Stimulated activated CD8-positive, alpha-beta memory T cell treated with anti-CD3 and anti-CD28 coated beads, Interleukin-2, amount 100 ng/mL, for 48 hours (primary cell): ENCODE measurements around the gene PTPRK.
"Not testable (repeated sequence)": the region's sequence is repeated elsewhere in the genome, so short reads cannot be mapped to it uniquely, and the experiment has no call there.

Source experiments
- DNase-seq, 2 donors: peaks; one replicate each; pipeline ENCODE4 v3.0.0-alpha.2; 2020; ENCODE audit warnings: low read depth in 2 of 2

Gene PTPRK

DNA sequence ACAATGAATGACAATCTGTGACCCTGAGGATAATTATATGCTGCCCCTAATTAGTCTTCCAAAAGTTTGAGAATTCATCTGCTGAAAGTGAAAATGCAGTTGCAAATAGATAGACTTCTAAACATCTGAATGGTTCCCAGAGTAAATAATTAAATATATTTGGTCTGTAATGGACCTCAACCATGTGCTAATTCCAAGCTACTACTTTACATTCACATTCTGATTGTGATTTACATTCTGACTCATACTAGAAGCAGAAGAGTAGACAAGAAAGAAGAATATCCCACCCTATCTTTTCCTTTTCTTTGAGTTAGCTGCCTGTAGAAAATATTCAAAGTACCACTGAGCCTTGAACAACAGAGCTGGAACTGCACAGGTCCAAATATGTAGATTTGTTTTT, 80.8 kb downstream of the PTPRK start:
- DNase-seq = no peak

GRCh38 chr6:128438393-128438792, 82.0 kb downstream of the PTPRK start:
- DNase-seq = no peak

- DNase-seq = no peak
These were observed 82.7 kb downstream of the PTPRK start for GRCh38 chr6:128437685-128438084.

DNA sequence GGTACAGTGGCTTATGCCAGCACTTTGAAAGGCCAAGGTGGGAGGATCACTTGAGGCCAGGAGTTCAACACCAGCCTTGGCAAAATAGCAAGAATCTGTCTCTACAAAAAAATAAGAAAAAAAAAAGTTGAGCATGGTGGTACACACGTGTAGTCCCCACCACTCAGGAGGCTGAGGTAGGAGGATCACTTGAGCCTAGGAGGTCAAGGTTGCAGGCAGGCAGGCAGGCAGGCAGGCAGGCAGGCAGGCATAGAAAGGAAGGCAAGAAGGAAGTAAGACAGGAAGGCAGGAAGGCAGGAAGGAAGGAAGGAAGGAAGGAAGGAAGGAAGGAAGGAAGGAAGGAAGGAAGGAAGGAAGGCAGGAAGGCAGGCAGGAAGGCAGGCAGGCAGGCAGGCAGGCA, 85.6 kb downstream of the PTPRK start:
- not testable (repeated sequence) for DNase-seq

- DNase-seq = no peak
These were observed 88.0 kb downstream of the PTPRK start for GRCh38 chr6:128432394-128432793.

DNA sequence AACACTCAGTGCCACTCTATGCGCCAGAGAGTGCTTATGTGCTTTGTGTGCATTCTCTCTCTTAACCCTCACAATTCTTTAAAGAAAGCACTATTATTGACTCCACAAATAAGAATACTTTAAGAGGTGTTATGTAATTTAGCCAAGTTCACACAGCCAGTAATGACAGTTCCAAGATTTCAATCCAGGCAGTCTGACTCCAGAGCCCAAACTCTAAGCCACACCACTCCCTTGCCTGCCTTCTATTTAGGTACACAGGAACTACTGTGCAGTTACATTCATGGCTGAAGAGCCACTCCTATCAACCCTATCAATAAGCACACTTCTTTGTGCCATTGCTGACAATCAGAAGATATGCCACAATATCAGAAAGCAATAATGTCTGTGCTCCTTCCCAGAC, 93.3 kb downstream of the PTPRK start:
- DNase-seq = no peak

DNA sequence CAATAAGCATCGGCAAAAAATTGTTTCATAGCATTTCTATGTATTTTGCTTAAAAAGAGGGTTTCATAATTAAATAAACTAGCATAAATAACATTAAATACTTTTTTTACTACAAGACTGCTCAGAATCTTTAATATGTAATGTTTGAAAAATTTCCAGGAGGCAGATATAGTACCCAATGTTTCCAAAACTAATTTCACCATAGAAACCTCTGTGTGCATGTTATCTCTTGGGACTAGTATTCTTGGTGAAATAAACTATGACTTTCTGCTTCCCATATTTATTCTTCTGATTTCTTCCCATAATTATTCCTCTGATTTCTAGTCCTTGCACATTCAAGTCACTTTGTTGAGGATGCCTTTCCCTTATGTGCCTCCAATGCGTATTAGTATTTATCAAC, 94.5 kb downstream of the PTPRK start:
- DNase-seq = no peak

DNA sequence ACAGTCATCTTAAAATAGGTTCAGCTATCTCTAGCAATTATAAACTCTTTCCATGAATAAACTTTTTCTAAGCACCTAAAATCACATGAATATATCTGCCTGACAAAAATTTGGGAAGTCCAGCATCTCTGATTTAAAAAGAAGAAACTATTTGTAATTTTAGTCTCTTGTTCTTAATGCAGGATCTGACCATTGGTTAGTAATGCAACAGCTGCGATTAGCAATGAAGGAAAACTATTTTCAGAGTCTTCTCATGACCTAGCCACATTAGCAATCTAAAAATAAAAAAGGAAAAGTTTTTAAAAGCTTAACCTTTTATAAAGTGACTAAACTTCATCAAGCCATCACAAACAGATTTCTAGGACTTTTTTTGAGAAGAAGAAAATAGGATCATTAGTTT, 97.5 kb downstream of the PTPRK start:
- DNase-seq = no peak

DNA sequence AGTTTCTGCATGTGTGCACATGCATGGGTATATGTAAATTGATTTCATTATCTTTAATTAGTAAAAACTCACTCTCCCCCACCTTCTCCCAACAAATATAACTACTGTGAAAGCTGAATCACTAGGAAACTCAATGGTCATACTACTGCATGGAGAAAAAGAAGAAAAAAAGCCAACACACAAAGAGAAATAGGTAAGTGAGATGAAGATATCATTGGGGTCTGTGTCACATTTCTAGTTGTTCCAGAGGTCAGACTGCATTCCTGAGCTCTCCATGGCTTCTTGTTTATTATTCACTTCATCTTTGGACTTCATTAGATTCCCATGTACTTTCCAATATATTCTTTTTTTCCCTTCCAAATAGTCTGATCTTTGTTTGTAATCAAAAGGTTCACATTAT, 98.2 kb downstream of the PTPRK start:
- no peak for DNase-seq

DNA sequence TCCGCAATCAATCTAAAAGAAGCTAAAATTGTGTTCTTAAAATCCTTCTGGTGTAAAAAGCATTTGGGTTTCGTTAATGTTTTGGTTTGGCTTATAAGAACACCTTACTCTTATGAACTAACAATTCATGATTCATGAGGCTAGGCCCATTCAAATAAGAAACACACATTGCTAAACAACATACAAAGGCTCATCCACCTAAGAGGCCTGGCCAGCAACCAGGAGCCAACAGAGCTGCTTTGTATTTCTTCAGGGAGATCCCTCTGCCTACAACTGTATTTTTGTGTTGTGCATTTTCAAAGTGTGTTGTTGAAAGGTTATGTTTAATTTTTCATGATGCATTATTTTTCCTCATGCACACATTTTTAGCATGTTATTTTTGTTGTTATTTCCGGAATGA, 98.6 kb downstream of the PTPRK start:
- no peak for DNase-seq

GRCh38 chr6:128417698-128418097, 102.7 kb downstream of the PTPRK start:
- no peak for DNase-seq

GRCh38 chr6:128415387-128415786, 105.0 kb downstream of the PTPRK start:
- no peak for DNase-seq

DNA sequence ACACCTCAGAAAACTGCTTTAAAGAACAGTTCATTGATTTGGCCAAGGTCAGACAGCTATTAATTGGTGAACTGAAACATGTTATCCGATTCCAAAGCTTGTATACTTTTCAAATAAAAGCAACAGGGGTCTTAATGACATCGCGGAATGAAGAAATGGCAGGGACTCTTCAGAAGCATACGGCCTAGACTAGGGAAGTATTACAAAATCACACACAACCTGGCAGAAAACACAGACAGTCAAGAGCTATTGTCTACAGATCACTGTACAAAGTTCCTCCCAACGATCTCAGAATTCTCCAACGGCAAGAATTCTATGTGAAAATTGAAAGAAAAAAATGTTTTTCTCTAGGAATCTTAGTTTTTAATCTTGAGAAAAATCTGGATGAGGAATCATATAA, 105.5 kb downstream of the PTPRK start:
- no peak for DNase-seq

- DNase-seq = no peak
These were observed 107.1 kb downstream of the PTPRK start for GRCh38 chr6:128413291-128413690.

DNA sequence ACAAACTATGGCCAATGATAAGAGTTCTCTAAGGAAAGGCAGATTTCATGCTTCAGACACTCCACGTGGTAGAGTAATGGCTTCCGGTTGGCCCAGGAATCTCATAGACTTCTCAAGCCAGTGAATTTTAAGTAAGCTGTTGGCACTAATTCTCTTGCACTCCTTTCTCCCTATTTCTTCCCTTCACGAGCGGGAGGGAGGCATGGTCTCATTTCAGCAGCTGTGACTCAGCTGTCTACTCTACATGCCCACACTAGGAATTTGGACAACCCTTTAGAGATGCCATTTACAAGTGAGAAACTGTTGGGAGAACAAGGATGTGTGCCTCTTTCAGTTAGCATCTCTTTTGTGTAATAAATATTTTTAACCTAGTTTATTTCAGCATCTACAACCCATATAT, 107.7 kb downstream of the PTPRK start:
- DNase-seq = no peak

DNA sequence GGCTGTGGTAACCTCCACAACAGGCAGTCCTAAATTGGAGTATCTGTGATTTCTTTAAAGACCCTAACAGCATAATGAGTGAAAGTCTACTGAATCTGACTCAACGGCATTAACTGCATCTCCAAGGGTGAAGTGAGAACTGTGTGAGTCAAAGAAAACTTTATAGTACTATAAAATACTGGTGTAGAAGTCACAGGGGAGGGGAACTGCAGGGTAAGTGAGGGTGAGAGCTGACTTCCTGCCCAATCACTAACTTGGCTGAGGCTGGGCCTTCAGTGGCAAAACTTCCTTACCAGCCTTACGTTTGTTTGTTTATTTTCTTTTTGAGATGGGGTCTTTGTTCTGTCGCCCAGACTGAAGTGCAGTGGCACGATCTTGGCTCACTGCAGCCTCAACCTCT, 109.8 kb downstream of the PTPRK start:
- DNase-seq = no peak

DNA sequence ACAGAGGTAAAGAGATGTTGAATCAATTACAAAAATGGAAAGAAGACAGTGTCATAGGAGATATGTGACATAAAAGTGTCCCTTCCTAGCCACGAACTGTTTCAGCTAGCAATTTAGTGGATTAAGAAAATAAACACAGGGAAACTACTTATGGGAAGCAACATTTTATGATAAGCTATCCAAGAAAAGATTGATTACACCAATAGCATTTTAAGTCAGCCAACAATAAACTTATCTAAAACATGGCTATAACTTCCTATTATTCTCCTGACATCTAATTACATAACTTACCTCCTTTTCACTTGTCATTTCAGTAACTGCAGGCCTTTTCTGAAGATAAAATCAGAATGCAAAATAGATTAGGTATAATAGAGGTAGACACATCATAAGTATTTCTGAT, 111.4 kb downstream of the PTPRK start:
- no peak for DNase-seq

GRCh38 chr6:128406453-128406852, 113.9 kb downstream of the PTPRK start:
- DNase-seq = no peak

- no peak for DNase-seq
These were observed 116.6 kb downstream of the PTPRK start for GRCh38 chr6:128403618-128404444.

GRCh38 chr6:128400875-128401274, 119.5 kb downstream of the PTPRK start:
- DNase-seq = no peak

- no peak for DNase-seq
These were observed 122.4 kb downstream of the PTPRK start for GRCh38 chr6:128397996-128398395.

DNA sequence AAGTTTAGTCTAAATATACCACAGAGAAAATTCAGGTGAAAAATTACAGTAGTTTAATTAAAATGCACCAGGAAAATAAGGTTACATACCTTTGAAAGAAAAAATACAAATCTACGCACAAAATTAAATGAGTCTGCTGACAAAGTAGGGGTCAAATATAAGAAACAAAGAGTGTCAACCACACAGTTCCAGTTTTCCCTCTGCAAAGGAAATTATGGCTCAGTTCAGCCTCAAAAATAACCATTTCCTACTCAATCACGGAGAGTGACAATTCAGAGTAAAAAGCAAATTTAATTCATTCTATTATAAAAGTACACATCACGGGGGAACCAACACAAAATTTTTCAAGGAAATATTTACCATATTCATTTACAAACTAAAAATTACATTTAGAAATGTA, 124.8 kb downstream of the PTPRK start:
- no peak for DNase-seq

- DNase-seq = no peak
These were observed 125.2 kb downstream of the PTPRK start for GRCh38 chr6:128395188-128395587.

GRCh38 chr6:128394167-128394566, 126.2 kb downstream of the PTPRK start:
- no peak for DNase-seq
